HG03354 (cell line): ENCODE measurements around the gene AATK.
"Not testable (repeated sequence)": the region's sequence is repeated elsewhere in the genome, so short reads cannot be mapped to it uniquely, and the experiment has no call there.

Experiments used
- ATAC-seq: cut with Tn5 transposase; IDR thresholded peaks from one replicate; pipeline ENCODE4 v1.9.1; 2021; ENCODE audit warnings: mild to moderate bottlenecking; ENCODE audit not compliant: unreplicated experiment, poor library complexity, severe bottlenecking

Gene AATK

GRCh38 chr17:81082177-81083073 is 83.6 kb downstream of the AATK start:
- ATAC-seq = no peak

GRCh38 chr17:81081222-81082176 is 84.5 kb downstream of the AATK start:
- no peak for ATAC-seq

DNA sequence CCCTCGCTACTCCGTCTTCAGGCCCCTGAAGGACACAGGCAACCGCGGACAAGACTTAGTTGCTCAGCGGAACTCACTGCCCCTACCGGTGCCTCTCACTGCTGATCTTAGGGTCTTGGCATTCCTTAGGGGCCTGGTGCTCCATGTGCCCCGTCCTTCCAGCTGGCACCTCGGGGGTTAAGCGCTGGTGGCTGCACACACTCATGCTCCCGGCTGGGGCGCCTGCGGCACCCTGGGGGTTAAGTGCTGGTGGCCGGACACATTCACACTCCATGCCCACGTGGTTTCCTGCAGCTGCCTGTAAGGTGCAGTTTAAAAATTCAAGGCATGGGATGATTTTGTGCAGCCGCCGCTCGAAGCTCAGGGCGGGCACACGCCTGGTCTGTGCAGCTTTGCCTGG is 86.0 kb downstream of the AATK start:
- no peak for ATAC-seq

DNA sequence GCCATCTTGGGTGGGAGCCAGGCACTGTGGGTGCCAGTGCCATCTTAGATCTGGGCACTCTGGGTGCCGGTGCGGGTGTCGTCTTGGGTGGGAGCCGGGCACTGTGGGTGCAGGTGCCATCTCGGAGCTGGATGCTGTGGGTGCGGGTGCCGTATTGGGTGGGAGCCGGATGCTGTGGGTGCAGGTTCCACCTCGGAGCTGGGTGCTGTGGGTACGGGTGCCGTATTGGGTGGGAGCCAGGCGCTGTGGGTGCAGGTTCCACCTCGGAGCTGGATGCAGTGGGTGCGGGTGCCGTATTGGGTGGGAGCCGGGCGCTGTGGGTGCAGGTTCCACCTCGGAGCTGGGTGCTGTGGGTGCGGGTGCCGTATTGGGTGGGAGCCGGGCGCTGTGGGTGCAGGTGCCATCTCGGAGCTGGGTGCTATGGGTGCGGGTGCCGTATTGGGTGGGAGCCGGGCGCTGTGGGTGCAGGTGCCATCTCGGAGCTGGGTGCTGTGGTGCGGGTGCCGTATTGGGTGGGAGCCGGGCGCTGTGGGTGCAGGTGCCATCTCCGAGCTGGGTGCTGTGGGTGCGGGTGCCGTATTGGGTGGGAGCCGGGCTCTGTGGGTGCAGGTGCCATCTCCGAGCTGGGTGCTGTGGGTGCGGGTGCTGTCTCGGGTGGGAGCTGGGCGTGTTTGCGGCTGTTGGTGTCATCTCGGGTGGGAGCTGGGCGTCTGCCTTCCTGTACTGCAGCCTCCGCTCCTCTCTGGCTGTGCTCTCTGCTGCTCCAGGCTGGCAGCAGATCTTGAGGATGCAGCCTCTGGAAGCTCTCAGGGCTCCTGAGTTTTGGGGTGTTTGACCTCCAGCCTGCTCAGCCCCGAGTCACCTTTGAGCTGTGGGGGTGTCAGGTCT is 87.8 kb downstream of the AATK start:
- not testable (repeated sequence) for ATAC-seq

- ATAC-seq = no peak
These were observed 89.8 kb downstream of the AATK start for GRCh38 chr17:81076141-81076679.

DNA sequence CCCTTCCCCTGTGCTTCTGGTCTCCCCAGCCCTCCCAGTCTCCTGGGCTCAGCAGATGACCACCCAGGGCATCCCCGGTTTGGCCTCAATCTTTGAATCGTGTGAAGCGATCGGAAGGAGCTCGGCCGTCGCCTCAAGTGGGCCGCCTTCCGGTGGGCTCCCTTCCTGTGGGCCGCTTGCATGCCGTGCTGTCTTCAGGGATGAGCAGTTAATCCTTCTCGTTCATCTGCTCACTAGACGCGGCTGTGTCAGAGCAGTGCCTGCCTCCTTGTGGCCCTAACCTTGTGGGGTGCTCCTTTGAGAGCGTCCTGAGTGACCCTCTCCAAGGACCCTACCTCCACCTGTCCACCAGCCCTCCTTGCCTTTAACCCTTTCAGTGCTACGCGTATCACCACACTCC is 90.7 kb downstream of the AATK start:
- no peak for ATAC-seq

- no peak for ATAC-seq
These were observed 91.1 kb downstream of the AATK start for GRCh38 chr17:81074875-81075274.

DNA sequence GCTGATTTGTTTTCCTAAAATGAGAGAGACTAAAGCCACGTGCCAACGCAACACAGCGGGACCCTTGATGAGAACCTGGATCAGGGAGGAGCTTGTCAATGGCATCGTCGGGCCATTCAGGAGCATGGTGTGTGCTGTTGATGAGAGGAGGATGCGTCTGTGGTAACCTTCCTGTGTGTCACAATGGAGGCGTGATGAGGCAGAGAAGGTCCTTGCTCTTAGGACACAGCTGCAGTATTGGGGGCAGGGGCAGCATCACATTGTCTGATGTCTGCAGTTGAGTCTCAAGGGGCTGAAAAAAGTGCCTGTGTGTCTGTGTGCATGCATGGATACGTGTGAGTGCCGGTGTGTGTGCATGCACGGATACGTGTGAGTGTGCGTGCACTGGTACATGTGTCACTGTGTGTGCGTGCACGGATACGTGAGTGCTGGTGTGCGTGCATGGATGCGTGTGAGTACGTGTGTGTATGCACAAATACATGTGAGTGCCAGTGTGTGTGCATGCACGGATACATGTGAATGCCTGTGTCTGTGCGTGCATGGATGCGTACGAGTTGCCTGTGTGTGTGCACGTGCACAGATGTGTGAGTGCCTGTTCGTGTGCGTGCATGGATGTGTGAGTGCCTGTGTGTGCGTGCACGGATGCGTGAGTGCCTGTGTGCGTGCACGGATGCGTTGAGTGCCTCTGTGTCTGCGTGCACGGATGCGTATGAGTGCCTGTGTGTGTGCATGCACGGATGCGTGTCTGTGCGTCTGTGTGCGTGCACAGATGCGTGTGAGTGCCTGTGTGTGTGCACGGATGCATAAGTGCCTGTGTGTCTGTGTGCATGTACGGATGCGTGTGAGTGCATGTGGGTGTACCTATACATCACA is 91.8 kb downstream of the AATK start:
- ATAC-seq = no peak

DNA sequence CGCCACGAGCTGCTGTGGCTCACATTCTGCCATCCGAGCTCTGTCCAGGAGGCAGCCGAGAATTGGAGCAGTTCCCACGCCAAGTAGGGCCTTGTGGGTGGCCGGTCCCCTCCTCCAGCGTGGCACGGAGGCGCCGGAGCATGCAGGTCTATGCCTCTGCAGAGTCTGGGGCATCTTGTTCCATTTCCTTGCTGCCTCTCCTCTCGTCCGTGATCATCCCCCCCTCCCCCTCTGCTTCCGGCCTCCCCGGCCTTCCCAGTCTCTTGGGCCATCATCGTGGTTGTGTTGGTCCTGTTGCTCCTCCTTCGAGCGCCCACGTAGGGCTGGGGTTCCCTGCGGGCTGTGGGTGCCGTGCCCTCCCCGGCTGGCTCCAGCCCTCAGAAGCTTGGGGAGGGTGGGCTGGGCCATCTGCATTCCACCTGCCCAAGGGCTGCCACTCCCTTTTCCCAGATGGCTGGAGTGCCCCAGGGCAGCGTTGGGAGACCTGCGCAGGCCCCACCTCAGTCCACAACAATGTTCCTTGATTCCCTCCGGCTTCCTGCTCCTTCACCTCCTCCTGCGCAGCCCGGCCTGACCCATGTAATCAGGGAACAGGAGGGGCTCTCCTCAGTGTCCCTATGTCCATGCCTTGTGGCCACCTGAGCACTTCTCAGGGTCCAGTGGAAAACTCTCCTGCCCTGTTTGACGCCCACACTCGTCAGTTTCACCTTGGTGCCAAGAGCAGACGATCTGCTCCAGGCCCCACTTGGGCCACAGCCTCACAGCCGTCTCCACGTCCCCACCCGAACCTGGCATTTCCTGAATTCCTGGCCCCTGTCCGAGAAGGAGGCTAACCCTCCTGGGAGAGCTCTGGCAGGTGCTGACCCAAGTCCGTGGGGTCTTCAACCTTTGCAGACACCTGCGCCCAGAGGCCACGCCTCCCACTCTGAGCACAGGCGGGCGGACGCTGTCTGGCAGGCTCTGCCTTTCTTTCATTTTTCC is 94.0 kb downstream of the AATK start:
- no peak for ATAC-seq

GRCh38 chr17:81070541-81071246 is 95.3 kb downstream of the AATK start:
- ATAC-seq = no peak

- no peak for ATAC-seq
These were observed 96.8 kb downstream of the AATK start for GRCh38 chr17:81069135-81069645.

DNA sequence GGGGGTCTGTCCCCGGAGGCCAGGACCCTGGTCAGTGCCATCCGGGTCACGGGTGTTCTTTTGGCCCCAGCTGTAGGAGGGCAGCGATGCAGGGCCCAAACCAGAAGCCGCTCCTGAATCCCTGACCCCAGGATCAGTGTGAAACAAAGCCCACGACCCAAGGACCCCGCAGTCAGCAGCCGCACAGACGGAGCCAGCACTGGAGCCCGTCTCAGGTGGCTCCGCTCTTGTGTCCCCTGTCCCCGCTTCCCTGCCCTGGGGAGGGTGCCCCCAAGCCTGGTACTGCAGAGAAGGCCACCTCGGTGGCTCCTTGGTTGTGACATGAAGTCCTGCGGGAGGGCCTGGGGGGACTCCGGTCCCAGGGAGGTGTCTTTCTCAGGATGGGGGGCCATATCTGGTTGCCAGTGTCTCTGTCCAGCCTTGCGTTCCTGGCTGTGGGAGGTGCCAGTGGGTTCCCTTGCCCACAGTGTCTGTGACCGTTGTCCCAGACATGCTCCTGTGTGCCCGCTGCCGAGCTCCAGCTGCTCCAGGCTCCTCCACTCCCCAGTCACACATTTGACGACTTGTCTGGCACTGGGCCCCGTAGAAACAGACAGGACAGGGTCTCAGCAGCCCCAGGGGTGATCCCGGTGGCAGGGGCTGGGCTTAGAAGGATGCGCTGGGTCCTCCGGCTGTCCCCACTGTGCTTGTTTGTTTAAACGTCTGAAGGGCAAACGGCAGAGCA is 97.4 kb downstream of the AATK start:
- no peak for ATAC-seq

- ATAC-seq = no peak
These were observed 98.6 kb downstream of the AATK start for GRCh38 chr17:81067391-81067811.
